Subcutaneous abdominal adipose tissue (tissue), 5 donors: ENCODE data around the gene GJA8.
A peak's percentile ranks its signal among the peaks of the same experiment; 100 is the strongest.

Experiments
- H3K27ac ChIP-seq: one replicate; pipeline ENCODE4 v1.7.0; 2013; ENCODE audit warnings: low read depth, mild to moderate bottlenecking, inconsistent platforms, low read length, moderate library complexity
- H3K27me3 ChIP-seq, 5 donors: one replicate each; pipeline ENCODE4 v1.7.0; 2013; ENCODE audit warnings: low read length in 5 of 5, inconsistent platforms in 1 of 5; ENCODE audit not compliant: control insufficient read depth in 5 of 5, insufficient read depth in 4 of 5
- H3K36me3 ChIP-seq, 5 donors: one replicate each; pipeline ENCODE4 v1.7.0; 2013; ENCODE audit warnings: low read length in 5 of 5; ENCODE audit not compliant: control insufficient read depth in 5 of 5, insufficient read depth in 5 of 5
- H3K4me1 ChIP-seq, 5 donors: one replicate each; pipeline ENCODE4 v1.7.0; 2013; ENCODE audit warnings: low read length in 5 of 5, mild to moderate bottlenecking in 3 of 5, moderate library complexity in 1 of 5; ENCODE audit not compliant: control insufficient read depth in 5 of 5, insufficient read depth in 5 of 5
- H3K4me3 ChIP-seq, 5 donors: one replicate each; pipeline ENCODE4 v1.7.0; 2013; ENCODE audit warnings: low read length in 5 of 5, low read depth in 1 of 5
- H3K9ac ChIP-seq, 5 donors: one replicate each; pipeline ENCODE4 v1.7.0; 2013; ENCODE audit warnings: low read length in 5 of 5, mild to moderate bottlenecking in 4 of 5, moderate library complexity in 3 of 5
- H3K9me3 ChIP-seq, 5 donors: one replicate each; pipeline ENCODE4 v1.7.0; 2013; ENCODE audit warnings: low read length in 5 of 5; ENCODE audit not compliant: control insufficient read depth in 5 of 5
- donor health status: healthy.
- donor health status: healthy.
- donor health status: healthy.
- donor health status: healthy.
- donor health status: healthy.

The GJA8 gene

DNA sequence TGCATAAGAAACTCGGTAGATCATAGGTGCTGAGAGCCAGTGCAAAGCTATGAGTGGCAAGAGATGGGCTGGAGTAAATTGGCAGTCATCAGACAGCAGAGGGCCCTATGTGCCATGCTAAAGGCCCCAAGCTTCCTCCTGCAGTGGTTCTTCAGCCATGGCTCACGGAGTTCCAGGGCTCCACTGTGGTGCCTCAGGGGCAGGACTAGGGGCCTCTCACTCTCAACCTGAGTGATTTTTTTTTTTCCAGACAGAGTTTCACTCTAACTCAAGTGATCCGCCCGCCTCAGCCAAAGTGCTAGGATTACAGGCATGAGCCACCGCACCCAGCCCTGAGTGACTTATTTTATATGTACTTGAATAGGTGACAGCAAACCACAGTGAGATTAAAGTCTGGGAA lies 10.4 kb upstream of the GJA8 start:
- Histone ChIP-seq H3K4me1 (peaks cover 0 to 12% (median 10%) of the 10 kb centered on the region in 5 donors), H3K9ac (peak overlapping the region in 1 of 5 donors; percentile 56), H3K36me3 (no peaks in the 10 kb centered on the region), H3K27me3 (no peaks in the 10 kb centered on the region), H3K27ac (no peak overlapping the region), H3K4me3 (no peak overlapping the region), H3K9me3 (no peaks in the 10 kb centered on the region)

DNA sequence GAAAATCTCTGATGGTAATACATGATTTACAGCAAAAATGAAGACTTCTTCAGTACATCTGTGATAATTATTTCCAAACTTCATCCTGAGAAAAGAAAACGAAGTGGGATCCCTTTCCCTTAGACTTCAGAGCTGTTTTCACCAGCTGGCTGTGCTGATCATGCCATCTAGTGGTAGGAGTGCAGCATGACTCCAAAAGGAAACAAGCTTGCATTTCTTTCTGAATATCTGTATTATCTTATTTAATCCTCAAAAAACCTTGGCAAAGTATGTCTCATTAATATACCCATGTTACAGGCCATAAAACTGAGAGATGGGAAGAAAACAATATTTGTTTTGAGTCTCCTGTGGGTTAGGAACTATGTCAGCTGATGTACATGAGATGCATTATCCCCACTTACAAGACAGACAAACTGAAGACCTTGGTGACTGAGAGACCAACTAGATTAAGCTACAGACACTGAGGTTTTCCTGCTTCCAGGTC lies 9.8 kb upstream of the GJA8 start:
- H3K9me3 ChIP-seq: no peaks in the 10 kb centered on the region
- no peaks in the 10 kb centered on the region for H3K36me3 ChIP-seq
- peaks cover 0 to 12% (median 10%) of the 10 kb centered on the region in 5 donors for H3K4me1 ChIP-seq

DNA sequence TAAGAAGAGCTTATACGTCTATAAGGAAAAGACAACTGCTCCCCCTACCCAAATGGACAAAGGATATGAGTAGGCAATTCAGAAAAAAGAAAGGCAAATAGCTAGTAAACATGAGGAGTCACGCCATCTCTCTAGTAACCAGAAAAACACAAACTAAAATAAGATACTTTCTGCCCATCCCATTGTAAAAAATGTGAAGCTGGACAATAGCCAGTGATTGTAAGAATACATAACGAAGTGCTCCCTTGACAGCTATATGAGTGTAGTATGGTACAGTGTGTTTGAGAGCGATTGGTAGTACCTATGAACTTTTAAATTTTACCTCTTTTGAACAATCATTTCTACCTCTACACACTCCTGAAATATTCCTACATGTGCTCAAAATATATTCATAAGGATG lies 7.5 kb upstream of the GJA8 start:
- Histone ChIP-seq H3K27me3 (peaks cover 0 to 3% (median 0%) of the 10 kb centered on the region in 5 donors), H3K36me3 (no peaks in the 10 kb centered on the region)

More for the DNA sequence above, 9.8 kb upstream of the GJA8 start:
- no peak overlapping the region for H3K4me3 ChIP-seq
- H3K27ac ChIP-seq: no peak overlapping the region
- no peaks in the 10 kb centered on the region for H3K27me3 ChIP-seq
- H3K9ac ChIP-seq: peak overlapping the region in 1 of 5 donors; percentile 56

DNA sequence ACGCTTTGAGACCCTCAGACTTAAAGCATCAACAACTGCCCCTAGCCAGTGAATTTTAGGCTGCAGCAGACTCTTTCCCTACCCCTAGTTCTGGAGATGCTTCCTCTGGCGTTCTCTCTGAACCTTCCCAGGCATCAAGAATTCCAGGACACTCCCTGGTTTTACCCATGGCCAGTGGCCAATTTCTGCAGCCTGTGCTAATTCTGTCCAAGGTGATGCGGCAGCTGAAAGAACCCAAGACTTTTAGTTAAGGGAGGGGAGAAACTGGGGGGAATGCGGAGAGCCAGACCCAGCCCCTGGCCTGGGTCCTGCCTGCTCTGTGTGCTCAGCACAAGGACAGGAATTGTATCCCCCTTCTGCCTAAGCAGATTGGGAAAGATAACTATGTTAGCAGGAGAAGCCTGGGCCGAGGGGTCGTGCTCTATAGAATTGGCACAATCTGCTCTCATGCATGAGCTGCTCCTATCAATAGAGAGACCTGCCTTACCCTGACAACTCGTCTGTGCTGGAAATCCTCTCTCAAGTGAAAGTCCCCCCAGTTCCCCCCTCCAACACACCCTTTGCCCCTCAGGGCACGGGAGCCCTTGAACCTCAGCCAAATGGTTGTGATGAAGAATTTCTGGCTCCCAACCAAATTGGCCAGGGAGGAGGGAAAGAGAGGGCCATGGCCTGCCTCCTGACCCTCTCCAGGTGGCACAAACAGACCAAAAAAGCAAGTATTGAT lies 5.4 kb upstream of the GJA8 start:
- H3K9me3 ChIP-seq: no peaks in the 10 kb centered on the region
- no peaks in the 10 kb centered on the region for H3K36me3 ChIP-seq

More for the DNA sequence above, 7.5 kb upstream of the GJA8 start:
- H3K4me3 ChIP-seq: no peak overlapping the region
- H3K27ac ChIP-seq: no peak overlapping the region
- H3K4me1 ChIP-seq: peaks cover 0 to 7% (median 4%) of the 10 kb centered on the region in 5 donors
- H3K9ac ChIP-seq: no peak overlapping the region
- H3K9me3 ChIP-seq: no peaks in the 10 kb centered on the region

GRCh38 chr1:147897789-147898188 lies 4.8 kb upstream of the GJA8 start:
- Histone ChIP-seq H3K27me3 (peaks cover 0 to 3% (median 0%) of the 10 kb centered on the region in 5 donors), H3K36me3 (no peaks in the 10 kb centered on the region), H3K9me3 (no peaks in the 10 kb centered on the region)

More for the DNA sequence above, 5.4 kb upstream of the GJA8 start:
- H3K4me3 ChIP-seq: no peak overlapping the region
- peaks cover 0 to 3% (median 0%) of the 10 kb centered on the region in 5 donors for H3K27me3 ChIP-seq
- no peak overlapping the region for H3K27ac ChIP-seq
- no peak overlapping the region for H3K9ac ChIP-seq
- peaks cover 0 to 4% (median 0%) of the 10 kb centered on the region in 5 donors for H3K4me1 ChIP-seq

GRCh38 chr1:147904726-147905125 lies 2.1 kb downstream of the GJA8 start:
- H3K9ac ChIP-seq: no peak overlapping the region
- no peaks in the 10 kb centered on the region for H3K9me3 ChIP-seq
- H3K27ac ChIP-seq: no peak overlapping the region
- H3K36me3 ChIP-seq: no peaks in the 10 kb centered on the region
- no peaks in the 10 kb centered on the region for H3K27me3 ChIP-seq
- no peak overlapping the region for H3K4me3 ChIP-seq
- no peaks in the 10 kb centered on the region for H3K4me1 ChIP-seq

More at GRCh38 chr1:147897789-147898188, 4.8 kb upstream of the GJA8 start:
- Histone ChIP-seq H3K4me3 (no peak overlapping the region), H3K9ac (no peak overlapping the region), H3K27ac (no peak overlapping the region), H3K4me1 (no peaks in the 10 kb centered on the region)

DNA sequence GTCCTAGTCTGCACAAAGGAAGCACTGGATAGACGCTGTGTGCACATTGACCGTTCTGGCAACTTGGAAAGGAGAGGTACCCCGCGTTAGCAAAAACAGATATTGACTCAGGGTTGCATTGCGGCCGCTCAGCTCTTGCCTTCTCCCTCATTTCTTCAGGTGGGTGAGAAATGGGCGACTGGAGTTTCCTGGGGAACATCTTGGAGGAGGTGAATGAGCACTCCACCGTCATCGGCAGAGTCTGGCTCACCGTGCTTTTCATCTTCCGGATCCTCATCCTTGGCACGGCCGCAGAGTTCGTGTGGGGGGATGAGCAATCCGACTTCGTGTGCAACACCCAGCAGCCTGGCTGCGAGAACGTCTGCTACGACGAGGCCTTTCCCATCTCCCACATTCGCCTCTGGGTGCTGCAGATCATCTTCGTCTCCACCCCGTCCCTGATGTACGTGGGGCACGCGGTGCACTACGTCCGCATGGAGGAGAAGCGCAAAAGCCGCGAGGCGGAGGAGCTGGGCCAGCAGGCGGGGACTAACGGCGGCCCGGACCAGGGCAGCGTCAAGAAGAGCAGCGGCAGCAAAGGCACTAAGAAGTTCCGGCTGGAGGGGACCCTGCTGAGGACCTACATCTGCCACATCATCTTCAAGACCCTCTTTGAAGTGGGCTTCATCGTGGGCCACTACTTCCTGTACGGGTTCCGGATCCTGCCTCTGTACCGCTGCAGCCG lies 5.4 kb downstream of the GJA8 start:
- Histone ChIP-seq H3K36me3 (no peaks in the 10 kb centered on the region), H3K4me3 (no peak overlapping the region), H3K4me1 (no peaks in the 10 kb centered on the region), H3K27me3 (no peaks in the 10 kb centered on the region), H3K9me3 (no peaks in the 10 kb centered on the region), H3K9ac (no peak overlapping the region), H3K27ac (no peak overlapping the region)

- Histone ChIP-seq H3K9ac (no peak overlapping the region), H3K4me3 (no peak overlapping the region), H3K36me3 (no peaks in the 10 kb centered on the region), H3K4me1 (no peaks in the 10 kb centered on the region), H3K27me3 (peaks cover 0 to 4% (median 0%) of the 10 kb centered on the region in 5 donors), H3K9me3 (no peaks in the 10 kb centered on the region), H3K27ac (no peak overlapping the region)
Measured at GRCh38 chr1:147912553-147912952, 10.0 kb downstream of the GJA8 start.

- H3K36me3 ChIP-seq: no peaks in the 10 kb centered on the region
- H3K27ac ChIP-seq: no peak overlapping the region
- no peaks in the 10 kb centered on the region for H3K9me3 ChIP-seq
- no peak overlapping the region for H3K4me3 ChIP-seq
- H3K9ac ChIP-seq: no peak overlapping the region
- peaks cover 0 to 4% (median 0%) of the 10 kb centered on the region in 5 donors for H3K27me3 ChIP-seq
- no peaks in the 10 kb centered on the region for H3K4me1 ChIP-seq
Measured at GRCh38 chr1:147913362-147913942, 10.9 kb downstream of the GJA8 start.

GRCh38 chr1:147919896-147920295 lies 17.3 kb downstream of the GJA8 start:
- Histone ChIP-seq H3K27me3 (peaks cover 0 to 4% (median 0%) of the 10 kb centered on the region in 5 donors), H3K27ac (no peak overlapping the region), H3K36me3 (no peaks in the 10 kb centered on the region), H3K4me1 (no peaks in the 10 kb centered on the region), H3K9me3 (no peaks in the 10 kb centered on the region), H3K4me3 (no peak overlapping the region), H3K9ac (no peak overlapping the region)
